NB4 (cell line): ENCODE results near the gene DOLPP1.
"Not testable (repeated sequence)": the region's sequence is repeated elsewhere in the genome, so short reads cannot be mapped to it uniquely, and the experiment has no call there.

Experiments
- DNase-seq: peaks from one replicate; pipeline ENCODE4 v3.0.0; 2010; ENCODE audit warnings: low read depth
- H3K4me3 ChIP-seq: one replicate; pipeline ENCODE4 v1.5.1; 2011; ENCODE audit warnings: mild to moderate bottlenecking, low read depth, low read length, moderate library complexity
- MYC ChIP-seq: IDR thresholded peaks from 2 replicates; pipeline ENCODE4 v1.6.1; 2011; ENCODE audit warnings: low read depth, low read length
- POLR2A ChIP-seq: IDR thresholded peaks from 2 replicates; pipeline ENCODE4 v1.6.1; 2011; ENCODE audit warnings: mild to moderate bottlenecking; ENCODE audit not compliant: insufficient read length; ENCODE audit errors: extremely low read depth
- TF ChIP-seq, protein P1 (sequence below): IDR thresholded peaks from one replicate; pipeline ENCODE4 v1.5.1; 2012; ENCODE audit warnings: low read depth, low read length
- TF ChIP-seq, protein P2 (sequence below): IDR thresholded peaks from 2 replicates; pipeline ENCODE4 v1.6.1; 2011; ENCODE audit warnings: low read depth, low read length

The DOLPP1 gene

GRCh38 chr9:129109537-129109903 lies 28.6 kb downstream of the DOLPP1 start:
- peak; percentile 86 for DNase-seq
- no peak for TF ChIP-seq MYC
- TF ChIP-seq, protein P1, sequence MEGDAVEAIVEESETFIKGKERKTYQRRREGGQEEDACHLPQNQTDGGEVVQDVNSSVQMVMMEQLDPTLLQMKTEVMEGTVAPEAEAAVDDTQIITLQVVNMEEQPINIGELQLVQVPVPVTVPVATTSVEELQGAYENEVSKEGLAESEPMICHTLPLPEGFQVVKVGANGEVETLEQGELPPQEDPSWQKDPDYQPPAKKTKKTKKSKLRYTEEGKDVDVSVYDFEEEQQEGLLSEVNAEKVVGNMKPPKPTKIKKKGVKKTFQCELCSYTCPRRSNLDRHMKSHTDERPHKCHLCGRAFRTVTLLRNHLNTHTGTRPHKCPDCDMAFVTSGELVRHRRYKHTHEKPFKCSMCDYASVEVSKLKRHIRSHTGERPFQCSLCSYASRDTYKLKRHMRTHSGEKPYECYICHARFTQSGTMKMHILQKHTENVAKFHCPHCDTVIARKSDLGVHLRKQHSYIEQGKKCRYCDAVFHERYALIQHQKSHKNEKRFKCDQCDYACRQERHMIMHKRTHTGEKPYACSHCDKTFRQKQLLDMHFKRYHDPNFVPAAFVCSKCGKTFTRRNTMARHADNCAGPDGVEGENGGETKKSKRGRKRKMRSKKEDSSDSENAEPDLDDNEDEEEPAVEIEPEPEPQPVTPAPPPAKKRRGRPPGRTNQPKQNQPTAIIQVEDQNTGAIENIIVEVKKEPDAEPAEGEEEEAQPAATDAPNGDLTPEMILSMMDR, result no peak
- TF ChIP-seq, protein P2, sequence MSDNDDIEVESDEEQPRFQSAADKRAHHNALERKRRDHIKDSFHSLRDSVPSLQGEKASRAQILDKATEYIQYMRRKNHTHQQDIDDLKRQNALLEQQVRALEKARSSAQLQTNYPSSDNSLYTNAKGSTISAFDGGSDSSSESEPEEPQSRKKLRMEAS, result no peak
- TF ChIP-seq POLR2A, result no peak
- H3K4me3 ChIP-seq, result no peak overlapping the region

DNA sequence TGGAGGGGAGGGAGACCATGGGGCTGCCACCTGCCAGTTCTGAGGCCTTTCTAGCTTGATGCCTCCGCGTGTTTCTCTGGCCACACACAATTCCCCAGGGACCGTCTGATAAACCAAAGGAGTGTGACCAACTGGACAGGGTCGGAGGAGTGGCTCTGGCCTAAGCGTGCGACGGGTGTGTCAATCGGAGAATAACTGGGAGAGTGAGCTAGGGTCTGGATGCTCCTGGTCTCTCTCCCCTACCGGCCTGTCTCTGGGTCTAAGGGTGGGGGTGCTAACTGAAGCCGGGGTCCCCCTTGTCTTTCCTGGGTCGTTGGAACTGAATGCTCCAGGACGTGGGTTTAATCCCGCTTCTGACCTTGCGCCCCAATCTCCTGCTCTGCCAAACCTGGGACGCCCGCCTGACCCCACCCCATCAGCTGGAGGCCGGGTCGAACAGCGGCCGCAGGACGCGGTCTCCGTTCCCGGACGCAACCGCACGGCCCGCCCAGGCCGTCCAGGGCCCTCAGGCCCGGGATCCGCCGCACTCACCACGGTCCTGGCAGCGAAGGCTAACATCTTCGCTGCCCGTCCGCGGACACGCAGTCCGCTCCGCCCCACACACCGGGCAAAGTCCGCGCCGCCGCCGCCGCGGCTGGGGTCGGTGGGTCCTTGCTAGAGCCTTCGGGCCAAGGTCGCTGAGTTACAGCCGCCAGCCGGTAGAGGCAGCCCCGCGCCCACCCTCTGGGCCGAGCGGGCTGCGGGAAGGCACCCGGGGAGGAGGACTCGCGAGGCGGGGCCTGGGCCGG lies 29.2 kb downstream of the DOLPP1 start:
- DNase-seq, result peak; percentile 48

DNA sequence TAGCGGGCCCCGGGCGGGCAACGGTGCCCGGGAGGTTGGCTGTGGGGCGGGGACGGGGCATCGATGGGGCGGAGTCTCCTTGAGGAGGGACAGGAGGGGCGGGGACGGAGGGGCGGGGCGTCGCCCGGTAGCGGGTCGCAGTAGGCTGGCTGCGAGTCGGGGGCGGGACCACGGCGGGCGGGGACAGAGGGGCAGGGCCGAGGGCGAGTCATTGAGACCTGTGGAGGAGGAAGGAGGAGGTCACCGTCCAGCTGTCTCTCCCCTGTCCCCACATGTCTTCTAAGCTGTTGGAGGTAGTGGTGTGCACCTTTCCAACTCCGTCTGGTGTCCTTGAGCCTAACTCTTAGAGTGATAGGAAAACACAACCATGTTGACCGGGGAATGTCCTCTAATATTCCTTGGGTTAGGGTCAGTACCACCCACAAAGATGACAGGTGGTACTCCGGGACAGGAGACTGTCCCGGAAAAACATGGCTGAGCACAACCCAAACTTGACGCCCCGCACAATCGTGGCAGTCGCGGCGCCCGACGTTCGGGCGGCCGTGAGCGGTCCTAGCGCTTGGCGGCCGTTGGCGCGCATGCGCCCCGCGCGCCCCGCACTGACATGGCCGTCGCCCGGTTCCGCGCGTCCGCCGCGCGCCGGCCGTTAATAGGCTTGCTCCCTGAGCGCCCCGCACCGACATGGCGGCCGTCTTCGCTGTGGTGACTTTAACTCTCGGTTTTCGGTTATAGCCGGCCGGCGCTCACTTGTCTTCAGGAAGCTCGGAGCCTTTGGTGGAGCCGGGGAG lies 30.0 kb downstream of the DOLPP1 start, which contains the start of the genes CRAT and PTPA:
TSS of gene CRAT (minus strand) at position 54 of the 788 bp plus-strand sequence. CDS start 284 bp downstream, outside the sequence.
TSS of gene PTPA (plus strand) at position 676 of the 788 bp plus-strand sequence. CDS start 186 bp downstream, outside the sequence.
- peak within 1 kb of the TSS; percentile 83 for H3K4me3 ChIP-seq
- TF ChIP-seq, protein P1, result no peak
- TF ChIP-seq, protein P2, result peak; percentile 78
- TF ChIP-seq MYC (peak; percentile 38; the same call in 1 of the 2 replicates), POLR2A (peak; percentile 56)
- peak; percentile 94 for DNase-seq

More for the DNA sequence above, 29.2 kb downstream of the DOLPP1 start:
- TF ChIP-seq POLR2A (no peak), MYC (no peak)
- TF ChIP-seq, protein P2, result no peak
- TF ChIP-seq, protein P1, result no peak
- peak overlapping the region; percentile 61 for H3K4me3 ChIP-seq

DNA sequence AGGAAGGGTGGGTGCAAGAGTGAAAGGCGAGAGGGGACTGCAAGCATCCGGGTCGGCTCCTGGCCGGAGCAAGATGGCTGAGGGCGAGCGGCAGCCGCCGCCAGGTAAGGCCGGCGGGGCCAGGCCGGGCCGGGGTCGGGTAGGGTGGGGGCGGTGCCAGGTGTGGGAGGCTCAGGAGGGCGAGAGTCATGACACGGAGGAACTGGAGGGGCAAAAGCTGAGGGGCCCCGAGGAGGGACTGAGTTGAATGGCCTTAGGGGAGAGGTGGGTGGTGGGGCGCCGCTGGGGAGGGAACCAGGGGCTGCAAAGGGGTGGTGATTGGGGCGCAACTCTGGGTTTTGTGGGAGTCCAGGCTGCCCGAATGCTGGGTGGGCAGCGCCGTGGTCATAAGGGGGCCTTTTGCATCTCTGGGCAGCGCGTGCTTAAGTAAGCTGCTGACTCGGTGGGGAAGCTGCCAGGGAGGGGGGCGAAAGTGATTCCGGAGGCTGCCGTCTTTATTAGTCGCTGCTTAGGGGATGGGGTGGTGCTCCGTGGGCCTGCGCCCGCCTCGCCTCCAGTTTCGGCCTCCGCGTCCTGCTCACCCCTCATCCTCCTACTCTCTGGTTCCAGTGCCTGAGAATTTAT lies 30.7 kb downstream of the DOLPP1 start:
- peak; percentile 68 for DNase-seq
- no peak for TF ChIP-seq MYC
- TF ChIP-seq, protein P1, result no peak
- TF ChIP-seq POLR2A, result no peak
- TF ChIP-seq, protein P2, result no peak
- H3K4me3 ChIP-seq, result peak overlapping the region; percentile 83

GRCh38 chr9:129112526-129112925 lies 31.6 kb downstream of the DOLPP1 start:
- DNase-seq, result not testable (repeated sequence)
- H3K4me3 ChIP-seq, result peak overlapping the region; percentile 83
